WERI-Rb-1 (cell line): Measurements from ENCODE around the gene RAX.

Experiments
- DNase-seq: peaks from one replicate; pipeline ENCODE4 v3.0.0-alpha.2; 2020
- H3K27ac ChIP-seq: fragments of 250-450 bp; sonication (Bioruptor Pico); 2 replicates; pipeline ENCODE4 v1.5.1; 2020; ENCODE audit warnings: mild to moderate bottlenecking, moderate library complexity
- H3K27me3 ChIP-seq: fragments of 250-450 bp; sonication (Bioruptor Pico); 2 replicates; pipeline ENCODE4 v1.5.1; 2021; ENCODE audit warnings: mild to moderate bottlenecking, low read depth, moderate library complexity; ENCODE audit not compliant: insufficient read depth, severe bottlenecking
- H3K36me3 ChIP-seq: fragments of 250-450 bp; sonication (Bioruptor Pico); 2 replicates; pipeline ENCODE4 v1.5.1; 2020; ENCODE audit warnings: mild to moderate bottlenecking, moderate library complexity
- H3K4me3 ChIP-seq: 2 replicates; pipeline ENCODE4 v1.5.1; 2011; ENCODE audit warnings: low read depth, mild to moderate bottlenecking, control low read depth, low read length
- H3K9me3 ChIP-seq: fragments of 250-450 bp; sonication (Bioruptor Pico); 2 replicates; pipeline ENCODE4 v1.5.1; 2021; ENCODE audit warnings: mild to moderate bottlenecking, moderate library complexity; ENCODE audit not compliant: severe bottlenecking
- CTCF ChIP-seq: IDR thresholded peaks from 2 replicates; pipeline ENCODE4 v1.5.1; 2011; ENCODE audit warnings: low read depth, mild to moderate bottlenecking, control low read depth, inconsistent platforms, low read length

Gene RAX

GRCh38 chr18:59232309-59233016, 40.8 kb downstream of the RAX start:
- no peak for TF ChIP-seq CTCF
- DNase-seq = no peak
- no peaks in the 10 kb centered on the region for H3K27me3 ChIP-seq
- no peaks in the 10 kb centered on the region for H3K36me3 ChIP-seq
- peaks cover under 1% of the 10 kb centered on the region for H3K9me3 ChIP-seq
- no peak overlapping the region for H3K4me3 ChIP-seq
- H3K27ac ChIP-seq = no peak overlapping the region

- no peaks in the 10 kb centered on the region for H3K36me3 ChIP-seq
- no peak for TF ChIP-seq CTCF
- no peaks in the 10 kb centered on the region for H3K9me3 ChIP-seq
- no peak overlapping the region for H3K4me3 ChIP-seq
- no peak overlapping the region for H3K27ac ChIP-seq
- no peaks in the 10 kb centered on the region for H3K27me3 ChIP-seq
- no peak for DNase-seq
These were observed 41.4 kb downstream of the RAX start for GRCh38 chr18:59231877-59232276.

- DNase-seq = no peak
- TF ChIP-seq CTCF = no peak
- no peak overlapping the region for H3K27ac ChIP-seq
- H3K27me3 ChIP-seq = no peaks in the 10 kb centered on the region
- H3K36me3 ChIP-seq = no peaks in the 10 kb centered on the region
- H3K9me3 ChIP-seq = no peaks in the 10 kb centered on the region
- H3K4me3 ChIP-seq = no peak overlapping the region
These were observed 42.1 kb downstream of the RAX start for GRCh38 chr18:59231114-59231513.

- Histone ChIP-seq H3K27me3 (no peaks in the 10 kb centered on the region), H3K9me3 (no peaks in the 10 kb centered on the region), H3K4me3 (no peak overlapping the region), H3K27ac (no peak overlapping the region), H3K36me3 (no peaks in the 10 kb centered on the region)
- no peak for TF ChIP-seq CTCF
- no peak for DNase-seq
These were observed 43.4 kb downstream of the RAX start for GRCh38 chr18:59229701-59230443.

GRCh38 chr18:59229191-59229590, 44.1 kb downstream of the RAX start:
- Histone ChIP-seq H3K27ac (no peak overlapping the region), H3K4me3 (no peak overlapping the region), H3K9me3 (no peaks in the 10 kb centered on the region), H3K27me3 (no peaks in the 10 kb centered on the region), H3K36me3 (no peaks in the 10 kb centered on the region)
- no peak for TF ChIP-seq CTCF
- DNase-seq = no peak
